ENCODE data around the gene BBC3.

The BBC3 gene

GRCh38 chr19:47188507-47189033, 42.4 kb downstream of the BBC3 start:
- DNase-seq = no peak

GRCh38 chr19:47187797-47188196, 43.2 kb downstream of the BBC3 start:
- DNase-seq = no peak

- no peak for DNase-seq
Observed at GRCh38 chr19:47187335-47187655, 43.7 kb downstream of the BBC3 start.

- DNase-seq = no peak
Observed at GRCh38 chr19:47186446-47187334, 44.3 kb downstream of the BBC3 start.

- DNase-seq = no peak
Observed at GRCh38 chr19:47183601-47184000, 47.4 kb downstream of the BBC3 start.

GRCh38 chr19:47179653-47180310, 51.2 kb downstream of the BBC3 start:
- DNase-seq = no peak

GRCh38 chr19:47176627-47177090, 54.3 kb downstream of the BBC3 start:
- no peak for DNase-seq

- no peak for DNase-seq
Observed at GRCh38 chr19:47176071-47176626, 54.9 kb downstream of the BBC3 start.

GRCh38 chr19:47172666-47173455, 58.1 kb downstream of the BBC3 start:
- DNase-seq = no peak
